H1 (cell line): ENCODE measurements around the gene PHLDA3. TPM values are rescaled to one million over a fixed set of nuclear protein-coding genes. Genes with fewer than 3 reads are reported as not detected.

Experiments
- CTCF ChIA-PET: fragments of 300-600 bp; sonication (Branson Sonifier 250); formaldehyde crosslinking; loops from one replicate; lab custom pipeline; 2021; ENCODE audit not compliant: partially characterized antibody; lab: Charles Lee
- POLR2A ChIA-PET: fragments of 300-600 bp; sonication (Branson Sonifier 250); formaldehyde crosslinking; loops from one replicate; lab custom pipeline; 2021; ENCODE audit warnings: inconsistent platforms; ENCODE audit not compliant: partially characterized antibody; lab: Charles Lee
- DNase-seq, 2 experiments: peaks; one replicate each; pipeline versions ENCODE4 v3.0.0 to v3.0.0-alpha.2; 2010 to 2022; ENCODE audit warnings: low spot score in 2 of 2, low read depth in 1 of 2, mixed read lengths in 1 of 2
- FAIRE-seq: peaks from 2 replicates; lab custom pipeline; 2011; peaks lifted over from hg19 to GRCh38; lab: Jason Lieb, UNC
- H2AFZ ChIP-seq: 2 replicates; pipeline ENCODE4 v1.8.1; 2012; ENCODE audit warnings: low read length, inconsistent platforms
- H2AK5ac ChIP-seq: 2 replicates; pipeline ENCODE4 v1.6.1; 2013; ENCODE audit warnings: low read depth, low read length
- H2BK120ac ChIP-seq: replicated peaks from 2 replicates; pipeline ENCODE3; 2013; ENCODE audit warnings: low read depth, low read length, inconsistent platforms
- H2BK12ac ChIP-seq: 2 replicates; pipeline ENCODE4 v1.6.1; 2013; ENCODE audit warnings: low read depth, low read length
- H2BK15ac ChIP-seq: 2 replicates; pipeline ENCODE4 v1.6.1; 2013; ENCODE audit warnings: low read length
- H2BK20ac ChIP-seq: 2 replicates; pipeline ENCODE4 v1.6.1; 2013; ENCODE audit warnings: low read length
- H2BK5ac ChIP-seq: 2 replicates; pipeline ENCODE4 v1.6.1; 2013; ENCODE audit warnings: low read depth, low read length
- H3K14ac ChIP-seq: 2 replicates; pipeline ENCODE4 v1.6.1; 2013; ENCODE audit warnings: inconsistent platforms; ENCODE audit not compliant: insufficient read length
- H3K18ac ChIP-seq: 2 replicates; pipeline ENCODE4 v1.6.1; 2013; ENCODE audit warnings: low read length; ENCODE audit errors: extremely low read depth
- H3K23ac ChIP-seq: 2 replicates; pipeline ENCODE4 v1.6.1; 2013; ENCODE audit warnings: inconsistent platforms; ENCODE audit not compliant: insufficient read length
- H3K23me2 ChIP-seq: 2 replicates; pipeline ENCODE4 v1.6.1; 2013; ENCODE audit warnings: low read depth, low read length
- H3K27ac ChIP-seq: 2 replicates; pipeline ENCODE4 v1.6.1; 2011; ENCODE audit warnings: low read depth, low read length, inconsistent platforms
- H3K27me3 ChIP-seq, 4 experiments: replicated peaks in 1 of 4; 1 replicate in 1 of 4; 2 replicates in 3 of 4; pipeline versions ENCODE4 v1.6.1 to v1.8.1; 2011 to 2013; ENCODE audit warnings: low read length in 3 of 4, mild to moderate bottlenecking in 3 of 4, inconsistent platforms in 2 of 4, mixed read lengths in 2 of 4, moderate library complexity in 1 of 4; ENCODE audit not compliant: control insufficient read depth in 3 of 4, insufficient read depth in 3 of 4; ENCODE audit errors: extremely low read depth in 1 of 4
- H3K36me3 ChIP-seq, 4 experiments: 2 replicates each; pipeline versions ENCODE4 v1.6.1 to v1.8.1; 2011 to 2013; ENCODE audit warnings: mild to moderate bottlenecking in 4 of 4, low read length in 3 of 4, moderate library complexity in 2 of 4, control low read depth in 1 of 4, inconsistent platforms in 1 of 4; ENCODE audit not compliant: insufficient read depth in 4 of 4, control insufficient read depth in 2 of 4
- H3K4ac ChIP-seq: replicated peaks from 2 replicates; pipeline ENCODE3; 2013; ENCODE audit warnings: low read length, low read depth, mixed read lengths, inconsistent platforms; ENCODE audit not compliant: insufficient read length
- H3K4me1 ChIP-seq, 4 experiments: replicated peaks in 1 of 4; 1 replicate in 1 of 4; 2 replicates in 3 of 4; pipeline versions ENCODE4 v1.6.1 to v1.8.1; 2011 to 2013; ENCODE audit warnings: low read length in 3 of 4, inconsistent platforms in 2 of 4, mixed read lengths in 1 of 4; ENCODE audit not compliant: insufficient read depth in 4 of 4, control insufficient read depth in 3 of 4
- H3K4me2 ChIP-seq, 2 experiments: 2 replicates each; pipeline versions ENCODE4 v1.6.1 to v1.8.1; 2011 to 2013; ENCODE audit warnings: low read depth in 2 of 2, low read length in 2 of 2, control low read depth in 1 of 2, inconsistent platforms in 1 of 2, mild to moderate bottlenecking in 1 of 2; ENCODE audit not compliant: insufficient read depth in 1 of 2
- H3K4me3 ChIP-seq, 4 experiments: fragments of 200-600, 300-600 bp in 1 of 4; sonication (generic), shearing (Covaris generic), sonication (Bioruptor Twin) in 1 of 4; 2 replicates each; pipeline versions ENCODE4 v1.5.1 to v1.8.1; 2011 to 2016; ENCODE audit warnings: low read length in 4 of 4, low read depth in 3 of 4, control low read depth in 2 of 4, inconsistent platforms in 2 of 4, mild to moderate bottlenecking in 2 of 4, mixed read lengths in 1 of 4, moderate library complexity in 1 of 4; ENCODE audit not compliant: insufficient read depth in 2 of 4; ENCODE audit errors: extremely low read depth in 1 of 4
- H3K56ac ChIP-seq: replicated peaks from 2 replicates; pipeline ENCODE3; 2013; ENCODE audit warnings: low read depth, mild to moderate bottlenecking, mixed read lengths, low read length, inconsistent platforms; ENCODE audit not compliant: insufficient read length
- H3K79me1 ChIP-seq: 2 replicates; pipeline ENCODE4 v1.6.1; 2013; ENCODE audit warnings: low read depth, low read length, control low read depth
- H3K79me2 ChIP-seq, 2 experiments: 2 replicates each; pipeline versions ENCODE4 v1.6.1 to v1.8.1; 2012 to 2013; ENCODE audit warnings: low read length in 2 of 2, mild to moderate bottlenecking in 2 of 2, inconsistent platforms in 1 of 2; ENCODE audit not compliant: insufficient read depth in 2 of 2, control insufficient read depth in 1 of 2
- H3K9ac ChIP-seq, 4 experiments: replicated peaks in 1 of 4; 1 replicate in 1 of 4; 2 replicates in 3 of 4; pipeline versions ENCODE4 v1.6.1 to v1.8.1; 2011 to 2013; ENCODE audit warnings: low read depth in 3 of 4, low read length in 3 of 4, control low read depth in 2 of 4, mild to moderate bottlenecking in 2 of 4, moderate library complexity in 2 of 4, inconsistent platforms in 1 of 4; ENCODE audit errors: extremely low read depth in 1 of 4
- H3K9me3 ChIP-seq, 2 experiments: 2 replicates each; pipeline versions ENCODE4 v1.6.1 to v1.8.1; 2012 to 2013; ENCODE audit warnings: mild to moderate bottlenecking in 2 of 2, moderate library complexity in 2 of 2, control low read depth in 1 of 2, inconsistent platforms in 1 of 2, low read depth in 1 of 2, low read length in 1 of 2, mixed read lengths in 1 of 2; ENCODE audit not compliant: insufficient read depth in 2 of 2
- H4K20me1 ChIP-seq, 2 experiments: replicated peaks in 1 of 2; 2 replicates each; pipeline versions ENCODE3 to v1.8.1; 2011 to 2013; ENCODE audit warnings: inconsistent platforms in 2 of 2, low read length in 2 of 2, mild to moderate bottlenecking in 1 of 2; ENCODE audit not compliant: insufficient read depth in 2 of 2, control insufficient read depth in 1 of 2
- H4K5ac ChIP-seq: 2 replicates; pipeline ENCODE4 v1.6.1; 2013; ENCODE audit warnings: low read length, low read depth, mixed read lengths, inconsistent platforms; ENCODE audit not compliant: insufficient read length
- H4K8ac ChIP-seq: 2 replicates; pipeline ENCODE4 v1.8.0; 2013; ENCODE audit warnings: mild to moderate bottlenecking, moderate library complexity, low read length, inconsistent platforms; ENCODE audit not compliant: insufficient read depth; ENCODE audit errors: extremely low read depth
- H4K91ac ChIP-seq: replicated peaks from 2 replicates; pipeline ENCODE3; 2013; ENCODE audit warnings: low read length, mixed read lengths, inconsistent platforms; ENCODE audit not compliant: insufficient read length
- CBX5 ChIP-seq: fragments of 300-800, 300-1000 bp; sonication (generic); IDR thresholded peaks from 2 replicates; pipeline ENCODE4 v1.7.1; 2016; ENCODE audit warnings: antibody characterized with exemption, low read length, low read depth
- CBX8 ChIP-seq: fragments of 300-800, 300-1000 bp; sonication (generic); IDR thresholded peaks from 2 replicates; pipeline ENCODE4 v1.7.1; 2016; ENCODE audit warnings: low read depth, low read length, borderline replicate concordance
- CHD2 ChIP-seq: IDR thresholded peaks from 2 replicates; pipeline ENCODE4 v1.6.1; 2012; ENCODE audit warnings: low read length, improper control_type of control experiment
- CREB1 ChIP-seq: IDR thresholded peaks from 2 replicates; pipeline ENCODE4 v1.6.1; 2012; ENCODE audit warnings: inconsistent platforms
- JUND ChIP-seq: IDR thresholded peaks from 2 replicates; pipeline ENCODE4 v1.6.1; 2011; ENCODE audit warnings: mild to moderate bottlenecking, improper control_type of control experiment, low read length
- KDM4A ChIP-seq: IDR thresholded peaks from one replicate; pipeline ENCODE4 v1.7.1; 2012; ENCODE audit warnings: low read depth, mild to moderate bottlenecking, moderate library complexity, low read length, inconsistent platforms; ENCODE audit not compliant: severe bottlenecking
- MAFK ChIP-seq: IDR thresholded peaks from 2 replicates; pipeline ENCODE4 v1.6.1; 2012; ENCODE audit warnings: low read depth, mild to moderate bottlenecking, improper control_type of control experiment, low read length
- POLR2A ChIP-seq, 2 experiments: IDR thresholded peaks; 1 replicate in 1 of 2; 2 replicates in 1 of 2; pipeline ENCODE4 v1.6.1; 2011; ENCODE audit warnings: low read depth in 2 of 2, low read length in 2 of 2, mild to moderate bottlenecking in 2 of 2; ENCODE audit errors: control extremely low read depth in 1 of 2
- RFX5 ChIP-seq: IDR thresholded peaks from 2 replicates; pipeline ENCODE4 v1.6.1; 2011; ENCODE audit warnings: low read depth, low read length, improper control_type of control experiment, borderline replicate concordance
- RNF2 ChIP-seq: fragments of 200-900, 300-1000 bp; sonication (generic); IDR thresholded peaks from 2 replicates; pipeline ENCODE4 v1.7.1; 2016; ENCODE audit warnings: borderline replicate concordance, low read depth, mild to moderate bottlenecking, antibody characterized with exemption, low read length; ENCODE audit not compliant: poor library complexity, severe bottlenecking; ENCODE audit errors: missing control alignments
- SIX5 ChIP-seq: IDR thresholded peaks from 2 replicates; pipeline ENCODE4 v1.6.1; 2011; ENCODE audit warnings: mild to moderate bottlenecking, low read depth, low read length
- SP1 ChIP-seq: IDR thresholded peaks from 2 replicates; pipeline ENCODE4 v1.6.1; 2011; ENCODE audit warnings: low read depth, low read length
- WGBS, 2 experiments: shearing (Covaris generic) in 1 of 2; methylation state at CpG; one replicate each; pipeline versions ENCODE4 v1.1.6 to v1.1.7; 2013 to 2015; ENCODE audit warnings: low lambda C conversion rate in 2 of 2, mixed read lengths in 2 of 2, inconsistent platforms in 1 of 2, low coverage in 1 of 2, missing lambda C conversion rate in 1 of 2; ENCODE audit not compliant: insufficient replicate concordance in 2 of 2, insufficient coverage in 1 of 2, insufficient read length in 1 of 2; ENCODE audit errors: extremely low coverage in 1 of 2, missing lambda C conversion rate in 1 of 2; 5-methylcytosine and 5-hydroxymethylcytosine counted together
- polyA plus RNA-seq, 7 experiments: library from polyadenylated mRNA; depleted of rRNA in 3 of 7; stranded (reverse) in 5 of 7; unstranded in 2 of 7; fragments of >200 nt in 5 of 7; fragments of 200-250 nt in 2 of 7; gene quantifications; 1 replicate in 5 of 7; 2 replicates in 1 of 7; 4 replicates in 1 of 7; pipeline versions ENCODE4 v1.2.1 to v1.2.3, GENCODE V29; 2011 to 2013; ENCODE audit warnings: missing spikeins in 2 of 7, mixed read lengths in 2 of 7
- total RNA-seq: library from RNA; stranded (reverse); fragmentation: NEBNext Ultra II Directional; extraction: Animal tissue kit (Norgen Biotek cat#: 25700); gene quantifications from 2 replicates; pipeline ENCODE4 v1.2.1, GENCODE V29; 2021

The PHLDA3 gene
- total and polyA plus RNA-seq, 2 of the 8 experiments (the other 6 are each of a cell fraction or from before 2014, with no cell fraction given), result 25.5 to 27.5 TPM

DNA sequence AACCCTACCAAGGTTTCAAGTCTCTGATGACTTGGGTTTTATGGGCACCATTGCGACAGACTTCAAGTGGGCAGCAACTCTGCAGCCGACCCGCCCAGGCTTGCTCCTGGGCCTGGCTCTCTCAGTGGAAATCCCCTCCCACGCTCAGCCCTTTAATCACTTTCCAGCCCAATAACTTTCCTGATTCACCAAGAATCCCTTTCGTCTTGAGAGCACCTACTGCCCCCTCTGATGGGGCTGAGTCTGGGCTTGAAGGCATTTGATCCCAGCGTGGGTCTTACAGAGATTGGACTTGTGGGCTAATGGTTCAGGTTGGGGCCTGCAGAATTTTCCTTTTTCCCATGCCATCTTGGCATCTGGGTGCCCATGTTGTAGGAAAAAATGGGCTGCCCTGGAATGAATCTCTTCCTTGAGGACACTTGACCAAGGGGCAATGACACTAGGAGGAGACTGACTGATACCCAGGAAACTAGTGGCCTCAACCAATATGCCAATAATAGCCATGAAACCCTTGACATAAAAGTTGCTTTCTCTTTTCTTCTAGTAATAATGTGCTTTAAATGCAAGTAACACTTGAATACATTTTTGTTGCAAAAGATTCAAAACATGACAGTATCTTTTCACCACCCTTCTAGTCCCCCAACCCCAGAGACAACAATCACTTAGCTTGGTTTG, 7.8 kb upstream of the PHLDA3 start:
- H2BK12ac ChIP-seq, result no peak overlapping the region
- no peak overlapping the region for H4K91ac ChIP-seq
- no peaks in the 10 kb centered on the region for H3K36me3 ChIP-seq
- H3K4me3 ChIP-seq, result no peak overlapping the region
- no peak overlapping the region for H3K27ac ChIP-seq
- H3K9ac ChIP-seq, result no peak overlapping the region
- ChIA-PET CTCF (interaction anchor here (0.6 to 16.7 kb wide), 5 partner anchors 22 to 188 kb away, joined by 3 to 445 read pairs (median 171); partner anchors contain the start of gene CSRP1), POLR2A (interaction anchor here (1.2 kb wide), 1 partner anchor 28 kb away, joined by 3 read pairs; no protein-coding TSS in a partner anchor)
- no peaks in the 10 kb centered on the region for H3K9me3 ChIP-seq
- H2BK120ac ChIP-seq, result no peak overlapping the region
- no peak overlapping the region for H3K4ac ChIP-seq
- H4K8ac ChIP-seq, result no peak overlapping the region
- no peak overlapping the region for H2BK15ac ChIP-seq
- H3K4me2 ChIP-seq, result no peak overlapping the region
- H3K79me1 ChIP-seq, result no peaks in the 10 kb centered on the region
- H4K5ac ChIP-seq, result no peak overlapping the region
- WGBS, 2 experiments, result 83% methylated on average over 6 of the region's 6 CpGs; no CpG with 5 or more reads in 1 of the 2 experiments
- FAIRE-seq (no peak), DNase-seq (no peak)
- no peak overlapping the region for H3K56ac ChIP-seq
- H3K23ac ChIP-seq, result no peak overlapping the region
- peaks cover 0 to 12% (median 8%) of the 10 kb centered on the region in 4 experiments; a peak in 6 of 7 replicates for H3K27me3 ChIP-seq
- no peak overlapping the region for H2AK5ac ChIP-seq
- H2AFZ ChIP-seq, result no peak overlapping the region
- H3K18ac ChIP-seq, result no peak overlapping the region
- H3K79me2 ChIP-seq, result no peaks in the 10 kb centered on the region
- peaks cover 0 to 4% (median 2%) of the 10 kb centered on the region in 4 experiments; a peak in 4 of 7 replicates for H3K4me1 ChIP-seq
- H3K14ac ChIP-seq, result no peak overlapping the region
- TF ChIP-seq RFX5 (no peak), KDM4A (no peak), MAFK (no peak), POLR2A (IDR thresholded peaks at IDR 0.05; ENCODE audit: control extremely low read depth in 1 of 2, low read depth in 2 of 2, low read length in 2 of 2) (no peak), SIX5 (no peak), CREB1 (no peak), CBX5 (no peak), JUND (no peak), SP1 (no peak), RNF2 (no peak), CBX8 (no peak), CHD2 (no peak)
- peaks cover 7% of the 10 kb centered on the region; the same call in 1 of the 2 replicates for H3K23me2 ChIP-seq
- H2BK20ac ChIP-seq, result no peak overlapping the region
- no peaks in the 10 kb centered on the region for H4K20me1 ChIP-seq
- no peak overlapping the region for H2BK5ac ChIP-seq
